Progenitor cell of endocrine pancreas (in vitro differentiated cells): ENCODE measurements around the gene SLC48A1. TPM values are rescaled to one million over a fixed set of nuclear protein-coding genes. Genes with fewer than 3 reads are reported as not detected.

Source experiments
- DNase-seq: peaks from one replicate; pipeline ENCODE4 v3.0.0; 2021; ENCODE audit warnings: low spot score; ENCODE audit not compliant: unreplicated experiment
- H3K27ac Mint-ChIP-seq: 2 replicates; pipeline ENCODE4 v1.8.0; 2021; ENCODE audit warnings: mild to moderate bottlenecking, moderate library complexity, mixed read lengths
- H3K27me3 Mint-ChIP-seq: 2 replicates; pipeline ENCODE4 v1.8.0; 2021; ENCODE audit warnings: mixed read lengths
- H3K36me3 Mint-ChIP-seq: 2 replicates; pipeline ENCODE4 v1.8.0; 2022; ENCODE audit warnings: mixed read lengths; ENCODE audit not compliant: insufficient read depth
- H3K4me1 Mint-ChIP-seq: 2 replicates; pipeline ENCODE4 v1.8.0; 2021; ENCODE audit warnings: low read depth, mixed read lengths
- H3K4me3 Mint-ChIP-seq: 2 replicates; pipeline ENCODE4 v1.8.0; 2021; ENCODE audit warnings: low read depth, mild to moderate bottlenecking, moderate library complexity, mixed read lengths
- H3K9me3 Mint-ChIP-seq: 2 replicates; pipeline ENCODE4 v1.8.0; 2021; ENCODE audit warnings: low read depth, mixed read lengths
- total RNA-seq: library from RNA; stranded (reverse); gene quantifications from 2 replicates; pipeline ENCODE4 v1.2.1, GENCODE V29; 2021
- TF ChIP-seq, protein P1 (sequence below): fragments of 200-600 bp; sonication (generic); IDR thresholded peaks from one replicate; pipeline ENCODE4 v1.5.0; 2021; ENCODE audit warnings: antibody characterized with exemption, mild to moderate bottlenecking; ENCODE audit not compliant: unreplicated experiment

Gene SLC48A1
- total RNA-seq, 1 donor from 2014 or later, result 15.1 TPM

DNA sequence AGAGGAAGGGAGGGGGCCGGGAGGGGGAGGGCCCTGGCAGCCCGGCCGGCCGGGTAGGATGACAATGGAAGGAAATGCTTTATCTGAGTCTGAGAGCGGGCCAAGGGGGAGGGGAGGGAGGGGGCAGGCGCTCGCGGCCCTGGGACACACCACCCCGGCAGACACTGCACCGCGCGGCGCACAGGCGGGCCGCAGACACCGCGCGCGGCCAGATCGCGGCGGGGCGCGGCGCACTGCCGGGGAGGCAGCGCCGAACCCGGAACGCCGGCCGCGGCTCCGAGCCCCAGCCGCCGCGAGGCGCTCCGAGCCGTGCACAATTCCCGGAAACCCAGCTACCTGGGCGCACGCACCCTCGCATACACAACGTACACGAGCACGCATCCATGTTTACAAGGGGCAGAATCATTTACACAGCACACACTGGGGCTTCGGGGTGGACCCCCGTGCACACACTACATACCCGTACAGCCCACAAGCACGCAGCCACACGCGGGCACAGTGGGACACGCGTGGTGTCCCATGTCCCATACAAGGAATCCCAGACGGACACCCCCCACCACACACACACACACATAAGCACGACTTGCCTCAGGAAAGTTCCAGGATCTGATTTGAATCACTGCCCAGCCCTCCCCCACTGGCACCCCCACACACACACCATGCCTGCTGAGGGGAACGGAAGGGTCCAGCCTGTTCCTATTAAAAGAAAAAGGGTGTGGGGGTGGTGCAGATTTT is 47.0 kb downstream of the SLC48A1 start, which contains the start of gene HDAC7:
Gene HDAC7 (minus strand): TSS at position 8 of the 735 bp plus-strand sequence. CDS start 118 bp downstream, outside the sequence.
- DNase-seq, result peak; percentile 49
- H3K27me3 Mint-ChIP-seq, result no peaks in the 10 kb centered on the region

DNA sequence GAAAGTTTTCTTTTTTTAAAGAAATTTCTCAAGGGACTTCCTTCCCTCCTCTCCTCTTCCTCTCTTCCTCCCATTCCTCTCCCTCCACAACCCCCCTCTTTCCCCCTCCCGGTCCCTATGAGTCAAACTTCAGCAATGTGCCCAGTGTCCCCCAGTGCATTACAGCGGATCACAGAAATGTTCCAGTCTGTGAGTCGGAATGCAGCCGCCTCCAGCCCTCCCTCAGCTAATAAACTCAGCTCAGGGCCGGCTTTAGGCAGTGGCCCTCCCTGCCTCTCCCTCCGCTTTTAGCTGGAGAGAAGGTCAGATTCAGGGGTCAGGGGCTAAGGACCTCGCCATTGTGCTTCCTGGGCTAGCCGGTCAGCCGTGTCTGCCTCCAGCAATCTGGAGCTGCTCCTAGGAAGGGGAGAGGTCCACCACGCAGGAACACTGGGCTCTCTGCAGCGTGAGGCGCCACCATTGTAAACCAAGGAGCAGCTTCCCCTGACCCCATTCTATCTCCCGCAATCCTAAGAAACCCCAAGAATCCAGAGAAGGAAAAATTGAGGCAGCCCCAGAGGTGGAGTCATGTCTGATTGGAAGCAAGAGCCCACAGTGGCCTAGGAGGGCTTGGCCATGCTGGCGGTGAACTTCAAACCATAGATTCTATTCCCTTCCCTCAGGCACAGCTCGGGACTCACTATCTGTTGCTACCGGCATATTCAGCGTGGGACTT is 47.8 kb downstream of the SLC48A1 start:
- DNase-seq, result peak; percentile 46
- no peaks in the 10 kb centered on the region for H3K9me3 Mint-ChIP-seq

More for the DNA sequence above, 47.0 kb downstream of the SLC48A1 start, which contains the start of gene HDAC7:
- peaks cover 38% of the 10 kb centered on the region for H3K4me1 Mint-ChIP-seq
- peak within 1 kb of the TSS; percentile 99 for H3K27ac Mint-ChIP-seq
- H3K36me3 Mint-ChIP-seq, result no peaks in the 10 kb centered on the region
- peak within 1 kb of the TSS; percentile 83 for H3K4me3 Mint-ChIP-seq
- H3K9me3 Mint-ChIP-seq, result no peaks in the 10 kb centered on the region
- TF ChIP-seq, protein P1, sequence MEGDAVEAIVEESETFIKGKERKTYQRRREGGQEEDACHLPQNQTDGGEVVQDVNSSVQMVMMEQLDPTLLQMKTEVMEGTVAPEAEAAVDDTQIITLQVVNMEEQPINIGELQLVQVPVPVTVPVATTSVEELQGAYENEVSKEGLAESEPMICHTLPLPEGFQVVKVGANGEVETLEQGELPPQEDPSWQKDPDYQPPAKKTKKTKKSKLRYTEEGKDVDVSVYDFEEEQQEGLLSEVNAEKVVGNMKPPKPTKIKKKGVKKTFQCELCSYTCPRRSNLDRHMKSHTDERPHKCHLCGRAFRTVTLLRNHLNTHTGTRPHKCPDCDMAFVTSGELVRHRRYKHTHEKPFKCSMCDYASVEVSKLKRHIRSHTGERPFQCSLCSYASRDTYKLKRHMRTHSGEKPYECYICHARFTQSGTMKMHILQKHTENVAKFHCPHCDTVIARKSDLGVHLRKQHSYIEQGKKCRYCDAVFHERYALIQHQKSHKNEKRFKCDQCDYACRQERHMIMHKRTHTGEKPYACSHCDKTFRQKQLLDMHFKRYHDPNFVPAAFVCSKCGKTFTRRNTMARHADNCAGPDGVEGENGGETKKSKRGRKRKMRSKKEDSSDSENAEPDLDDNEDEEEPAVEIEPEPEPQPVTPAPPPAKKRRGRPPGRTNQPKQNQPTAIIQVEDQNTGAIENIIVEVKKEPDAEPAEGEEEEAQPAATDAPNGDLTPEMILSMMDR, result no peak

DNA sequence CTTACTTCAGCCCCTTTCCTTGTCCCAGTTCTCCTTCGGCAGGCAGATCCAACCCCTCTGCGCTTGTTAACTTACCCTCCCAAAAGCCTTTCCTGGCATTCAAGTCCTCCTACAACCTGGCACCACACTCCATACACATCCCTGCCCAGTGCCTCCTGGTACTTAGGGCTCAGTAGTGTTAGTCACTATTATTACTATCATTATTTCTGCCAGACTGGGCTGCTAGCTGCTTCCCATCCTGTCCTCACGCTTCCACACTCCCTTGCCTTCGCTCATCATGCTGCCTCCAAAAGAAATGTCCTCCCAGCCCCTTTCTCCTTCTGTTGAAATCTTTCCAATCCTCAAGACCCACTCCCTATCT is 48.3 kb downstream of the SLC48A1 start:
- no peaks in the 10 kb centered on the region for H3K9me3 Mint-ChIP-seq
- H3K27me3 Mint-ChIP-seq, result no peaks in the 10 kb centered on the region
- TF ChIP-seq, protein P1, result no peak
- peak overlapping the region; percentile 83 for H3K4me3 Mint-ChIP-seq
- no peak for DNase-seq
- H3K4me1 Mint-ChIP-seq, result peaks cover 38% of the 10 kb centered on the region
- H3K27ac Mint-ChIP-seq, result peak overlapping the region; percentile 99
- no peaks in the 10 kb centered on the region for H3K36me3 Mint-ChIP-seq

More for the DNA sequence above, 47.8 kb downstream of the SLC48A1 start:
- Mint-ChIP-seq H3K27me3 (no peaks in the 10 kb centered on the region), H3K4me1 (peaks cover 40% of the 10 kb centered on the region), H3K27ac (peak overlapping the region; percentile 99), H3K4me3 (peak overlapping the region; percentile 83), H3K36me3 (no peaks in the 10 kb centered on the region)
- TF ChIP-seq, protein P1, result no peak

DNA sequence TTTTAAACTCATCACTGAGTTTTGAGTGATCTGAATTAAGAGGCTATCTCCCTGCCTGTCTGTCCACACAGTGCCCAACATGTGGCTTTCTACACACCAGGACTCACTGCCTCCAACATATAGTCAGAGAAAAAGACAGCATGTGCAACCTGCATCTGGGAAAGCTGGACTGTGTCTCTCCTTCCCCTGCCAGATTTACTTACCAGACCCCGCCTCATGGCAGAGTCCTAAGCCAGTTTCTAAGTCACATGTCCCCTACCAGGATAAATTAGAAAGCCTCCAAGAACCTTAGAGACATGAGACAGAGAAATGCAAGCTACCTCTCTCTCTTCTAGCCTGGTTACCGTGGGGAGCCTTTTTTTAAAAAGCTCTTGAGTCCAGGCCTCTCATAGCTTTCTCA is 49.4 kb downstream of the SLC48A1 start:
- Mint-ChIP-seq H3K27ac (no peak overlapping the region), H3K4me3 (no peak overlapping the region), H3K36me3 (no peaks in the 10 kb centered on the region), H3K9me3 (no peaks in the 10 kb centered on the region), H3K4me1 (peaks cover 33% of the 10 kb centered on the region), H3K27me3 (no peaks in the 10 kb centered on the region)
- no peak for DNase-seq
- TF ChIP-seq, protein P1, result no peak

DNA sequence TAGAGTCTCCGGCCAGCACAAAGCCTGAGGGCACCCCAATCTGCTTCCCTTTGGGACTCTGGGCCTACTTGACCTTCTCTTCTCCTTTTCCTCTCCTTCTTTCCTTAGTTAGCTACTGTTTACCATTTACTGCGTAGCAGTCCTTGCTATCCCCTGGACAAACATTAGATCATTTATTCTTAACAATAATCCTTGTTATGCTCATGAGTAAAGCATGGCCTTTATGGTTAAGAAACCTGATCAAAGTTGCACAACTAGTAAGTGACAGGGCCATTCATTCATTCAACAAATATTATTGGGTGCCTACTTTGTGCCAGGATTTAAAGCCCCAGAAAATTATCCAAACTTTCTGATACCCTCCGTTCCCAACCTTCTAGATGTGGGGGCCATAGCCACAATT is 49.8 kb downstream of the SLC48A1 start:
- TF ChIP-seq, protein P1, result no peak
- H3K9me3 Mint-ChIP-seq, result no peaks in the 10 kb centered on the region
- H3K36me3 Mint-ChIP-seq, result no peaks in the 10 kb centered on the region
- no peak overlapping the region for H3K4me3 Mint-ChIP-seq
- no peak for DNase-seq
- H3K27ac Mint-ChIP-seq, result no peak overlapping the region
- no peaks in the 10 kb centered on the region for H3K27me3 Mint-ChIP-seq
- peaks cover 31% of the 10 kb centered on the region for H3K4me1 Mint-ChIP-seq
